Memory B cell (primary cell): ENCODE data around the gene MRI1.
"Not testable (repeated sequence)": the region's sequence is repeated elsewhere in the genome, so short reads cannot be mapped to it uniquely, and the experiment has no call there.

Experiments used
- ATAC-seq: fragments of 150-1000 bp; cut with Tn5 transposase; 2 replicates; pipeline ENCODE4 v1.10.0; 2021; ENCODE audit warnings: low read depth, mild to moderate bottlenecking, moderate library complexity
- DNase-seq, 2 donors: peaks; one replicate each; pipeline ENCODE4 v3.0.0; 2022; ENCODE audit warnings: low spot score in 2 of 2
- H3K27ac Mint-ChIP-seq: one replicate; pipeline ENCODE4 v1.8.0; 2022; ENCODE audit warnings: mild to moderate bottlenecking, moderate library complexity, mixed read lengths
- H3K27me3 Mint-ChIP-seq: one replicate; pipeline ENCODE4 v1.8.0; 2022; ENCODE audit warnings: mixed read lengths
- H3K36me3 Mint-ChIP-seq: one replicate; pipeline ENCODE4 v1.8.0; 2022; ENCODE audit warnings: mild to moderate bottlenecking, mixed read lengths
- H3K4me1 Mint-ChIP-seq: one replicate; pipeline ENCODE4 v1.8.0; 2022; ENCODE audit warnings: mixed read lengths
- H3K4me3 Mint-ChIP-seq: one replicate; pipeline ENCODE4 v1.8.0; 2022; ENCODE audit warnings: mild to moderate bottlenecking, moderate library complexity, mixed read lengths
- H3K9me3 Mint-ChIP-seq: one replicate; pipeline ENCODE4 v1.8.0; 2022; ENCODE audit warnings: mixed read lengths

Gene MRI1

GRCh38 chr19:13766095-13766481 is 1.8 kb downstream of the MRI1 start:
- DNase-seq (no peak), ATAC-seq (no peak)
- H3K36me3 Mint-ChIP-seq: peaks cover 7% of the 10 kb centered on the region
- no peaks in the 10 kb centered on the region for H3K27me3 Mint-ChIP-seq
- peak overlapping the region; percentile 85 for H3K27ac Mint-ChIP-seq
- peaks cover 12% of the 10 kb centered on the region for H3K4me1 Mint-ChIP-seq
- peak overlapping the region; percentile 22 for H3K4me3 Mint-ChIP-seq
- H3K9me3 Mint-ChIP-seq: no peaks in the 10 kb centered on the region

GRCh38 chr19:13768510-13768909 is 4.2 kb downstream of the MRI1 start:
- Mint-ChIP-seq H3K9me3 (no peaks in the 10 kb centered on the region), H3K4me3 (no peak overlapping the region), H3K27me3 (no peaks in the 10 kb centered on the region), H3K4me1 (peaks cover 12% of the 10 kb centered on the region), H3K27ac (no peak overlapping the region), H3K36me3 (peaks cover 5% of the 10 kb centered on the region)
- no peak for ATAC-seq
- no peak for DNase-seq

GRCh38 chr19:13770013-13770635 is 5.8 kb downstream of the MRI1 start:
- Mint-ChIP-seq H3K4me3 (no peak overlapping the region), H3K27ac (no peak overlapping the region), H3K27me3 (no peaks in the 10 kb centered on the region), H3K36me3 (peaks cover 7% of the 10 kb centered on the region), H3K4me1 (peaks cover 21% of the 10 kb centered on the region), H3K9me3 (no peaks in the 10 kb centered on the region)
- DNase-seq (no peak), ATAC-seq (no peak)

- peak within 1 kb of the TSS; percentile 93 for H3K27ac Mint-ChIP-seq
- DNase-seq (peak; percentile 75 to 77), ATAC-seq (peak; percentile 99)
- peaks cover 16% of the 10 kb centered on the region for H3K36me3 Mint-ChIP-seq
- H3K4me3 Mint-ChIP-seq: peak within 1 kb of the TSS; percentile 98
- H3K9me3 Mint-ChIP-seq: no peaks in the 10 kb centered on the region
- H3K27me3 Mint-ChIP-seq: no peaks in the 10 kb centered on the region
- peaks cover 27% of the 10 kb centered on the region for H3K4me1 Mint-ChIP-seq
Observed at GRCh38 chr19:13774217-13775191, 10.2 kb downstream of the MRI1 start, which contains the start of gene C19orf53. Gene C19orf53 (plus strand): TSS chr19:13774456. CDS start chr19:13774478, 22 bp downstream.

GRCh38 chr19:13778398-13778797 is 14.1 kb downstream of the MRI1 start:
- Mint-ChIP-seq H3K4me3 (no peak overlapping the region), H3K27ac (no peak overlapping the region), H3K4me1 (peaks cover 32% of the 10 kb centered on the region)

GRCh38 chr19:13778847-13779246 is 14.5 kb downstream of the MRI1 start:
- DNase-seq: no peak
- ATAC-seq: no peak
- H3K27ac Mint-ChIP-seq: no peak overlapping the region
- H3K9me3 Mint-ChIP-seq: no peaks in the 10 kb centered on the region
- H3K36me3 Mint-ChIP-seq: peaks cover 11% of the 10 kb centered on the region
- H3K4me1 Mint-ChIP-seq: peaks cover 36% of the 10 kb centered on the region
- no peaks in the 10 kb centered on the region for H3K27me3 Mint-ChIP-seq
- no peak overlapping the region for H3K4me3 Mint-ChIP-seq

More at GRCh38 chr19:13778398-13778797, 14.1 kb downstream of the MRI1 start:
- no peaks in the 10 kb centered on the region for H3K27me3 Mint-ChIP-seq
- DNase-seq (no peak), ATAC-seq (no peak)
- peaks cover 11% of the 10 kb centered on the region for H3K36me3 Mint-ChIP-seq
- H3K9me3 Mint-ChIP-seq: no peaks in the 10 kb centered on the region

GRCh38 chr19:13779794-13780193 is 15.5 kb downstream of the MRI1 start:
- H3K27me3 Mint-ChIP-seq, H3K4me3 Mint-ChIP-seq, H3K9me3 Mint-ChIP-seq, H3K36me3 Mint-ChIP-seq, ATAC-seq, H3K27ac Mint-ChIP-seq, DNase-seq: not testable (repeated sequence)
- H3K4me1 Mint-ChIP-seq: peaks cover 30% of the 10 kb centered on the region

GRCh38 chr19:13781547-13781946 is 17.2 kb downstream of the MRI1 start:
- no peak overlapping the region for H3K27ac Mint-ChIP-seq
- H3K36me3 Mint-ChIP-seq: peaks cover 6% of the 10 kb centered on the region

GRCh38 chr19:13782537-13782936 is 18.2 kb downstream of the MRI1 start:
- peaks cover 4% of the 10 kb centered on the region for H3K36me3 Mint-ChIP-seq
- H3K27ac Mint-ChIP-seq: no peak overlapping the region
- H3K4me3 Mint-ChIP-seq: no peak overlapping the region
- H3K4me1 Mint-ChIP-seq: peaks cover 18% of the 10 kb centered on the region
- no peaks in the 10 kb centered on the region for H3K9me3 Mint-ChIP-seq
- H3K27me3 Mint-ChIP-seq: no peaks in the 10 kb centered on the region
- DNase-seq (no peak), ATAC-seq (no peak)

More at GRCh38 chr19:13781547-13781946, 17.2 kb downstream of the MRI1 start:
- H3K27me3 Mint-ChIP-seq: no peaks in the 10 kb centered on the region
- H3K9me3 Mint-ChIP-seq: no peaks in the 10 kb centered on the region
- ATAC-seq: no peak
- no peak overlapping the region for H3K4me3 Mint-ChIP-seq
- peaks cover 19% of the 10 kb centered on the region for H3K4me1 Mint-ChIP-seq
- DNase-seq: no peak

GRCh38 chr19:13783565-13784500 is 19.5 kb downstream of the MRI1 start:
- peaks cover 4% of the 10 kb centered on the region for H3K36me3 Mint-ChIP-seq
- DNase-seq: no peak
- peak overlapping the region; percentile 72 for H3K27ac Mint-ChIP-seq
- H3K9me3 Mint-ChIP-seq: no peaks in the 10 kb centered on the region
- no peaks in the 10 kb centered on the region for H3K27me3 Mint-ChIP-seq
- H3K4me3 Mint-ChIP-seq: no peak overlapping the region
- peak; percentile 59 for ATAC-seq
- H3K4me1 Mint-ChIP-seq: peaks cover 22% of the 10 kb centered on the region

- Mint-ChIP-seq H3K4me3 (peak overlapping the region; percentile 74), H3K4me1 (peaks cover 26% of the 10 kb centered on the region), H3K9me3 (no peaks in the 10 kb centered on the region), H3K36me3 (no peaks in the 10 kb centered on the region), H3K27ac (peak overlapping the region; percentile 73), H3K27me3 (no peaks in the 10 kb centered on the region)
- ATAC-seq: peak; percentile 59
- DNase-seq: peak; percentile 54 to 62
Observed at GRCh38 chr19:13784731-13785452, 20.6 kb downstream of the MRI1 start.

- H3K27me3 Mint-ChIP-seq: no peaks in the 10 kb centered on the region
- no peaks in the 10 kb centered on the region for H3K36me3 Mint-ChIP-seq
- no peak for DNase-seq
- no peaks in the 10 kb centered on the region for H3K9me3 Mint-ChIP-seq
- H3K27ac Mint-ChIP-seq: peak overlapping the region; percentile 68
- peak overlapping the region; percentile 68 for H3K4me3 Mint-ChIP-seq
- peaks cover 24% of the 10 kb centered on the region for H3K4me1 Mint-ChIP-seq
- peak; percentile 24 for ATAC-seq
Observed at GRCh38 chr19:13788991-13789390, 24.7 kb downstream of the MRI1 start.

- ATAC-seq (peak; percentile 11), DNase-seq (no peak)
- peak overlapping the region; percentile 44 for H3K4me3 Mint-ChIP-seq
- peaks cover 22% of the 10 kb centered on the region for H3K4me1 Mint-ChIP-seq
- H3K27ac Mint-ChIP-seq: peak overlapping the region; percentile 88
- H3K27me3 Mint-ChIP-seq: no peaks in the 10 kb centered on the region
- no peaks in the 10 kb centered on the region for H3K9me3 Mint-ChIP-seq
- no peaks in the 10 kb centered on the region for H3K36me3 Mint-ChIP-seq
Observed at GRCh38 chr19:13790354-13790753, 26.0 kb downstream of the MRI1 start.
